NK-92 (cell line): ENCODE measurements around the gene ABCC8.

Experiments
- DNase-seq: peaks from one replicate; lab custom pipeline; 2025; ENCODE audit not compliant: unreplicated experiment; lab: John Stamatoyannopoulos, UW

The ABCC8 gene

DNA sequence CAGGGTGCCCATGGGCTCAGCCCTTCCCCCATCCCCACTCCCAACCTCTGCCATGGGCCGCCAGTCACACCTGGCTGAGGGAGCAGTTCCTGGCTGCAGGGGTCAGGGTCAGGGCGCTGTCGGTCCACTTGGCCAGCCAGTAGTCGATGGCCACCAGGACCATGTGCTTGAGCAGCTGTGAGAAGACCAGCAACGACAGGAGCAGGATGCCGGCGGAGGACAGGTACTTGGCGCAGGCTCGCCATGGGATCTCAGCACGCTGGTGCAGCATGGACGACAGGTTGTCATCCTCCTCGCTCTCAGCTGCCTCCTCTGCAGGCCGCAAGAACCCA, 69.9 kb downstream of the ABCC8 start:
- DNase-seq: no peak

DNA sequence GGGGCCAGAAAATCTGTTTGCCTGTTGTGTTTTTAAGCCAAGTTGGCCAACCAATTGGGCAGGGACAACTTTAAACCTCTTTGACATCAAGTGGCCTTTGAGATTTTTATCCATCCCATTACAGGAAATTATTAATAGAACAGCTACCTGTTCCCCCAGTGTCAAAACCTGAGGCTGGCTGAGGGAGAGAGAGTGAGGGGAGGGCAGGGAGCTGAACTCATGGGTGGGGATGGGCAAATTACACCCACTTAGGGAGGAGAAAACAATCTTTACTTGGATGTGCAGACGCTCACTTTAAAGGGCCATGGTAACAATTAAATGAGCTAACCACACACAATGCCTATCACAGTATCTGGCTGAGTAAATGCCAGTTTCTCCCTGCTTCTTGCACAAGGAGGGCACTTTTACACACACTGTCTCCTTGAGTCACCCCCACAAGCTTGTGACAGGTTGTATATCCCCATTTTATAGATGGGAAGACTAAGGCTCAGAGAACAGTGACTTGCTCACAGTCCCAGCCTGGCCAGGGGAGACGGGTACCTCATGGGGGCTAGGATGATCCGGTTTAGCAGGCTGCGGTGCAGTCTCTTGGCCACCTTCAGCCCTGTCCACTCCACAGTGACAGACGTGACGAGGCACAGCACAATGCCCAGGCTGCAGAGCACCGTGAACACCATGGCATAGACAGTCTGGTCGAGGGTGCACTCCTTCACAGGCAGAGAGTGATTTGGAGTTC, 70.4 kb downstream of the ABCC8 start:
- no peak for DNase-seq

DNA sequence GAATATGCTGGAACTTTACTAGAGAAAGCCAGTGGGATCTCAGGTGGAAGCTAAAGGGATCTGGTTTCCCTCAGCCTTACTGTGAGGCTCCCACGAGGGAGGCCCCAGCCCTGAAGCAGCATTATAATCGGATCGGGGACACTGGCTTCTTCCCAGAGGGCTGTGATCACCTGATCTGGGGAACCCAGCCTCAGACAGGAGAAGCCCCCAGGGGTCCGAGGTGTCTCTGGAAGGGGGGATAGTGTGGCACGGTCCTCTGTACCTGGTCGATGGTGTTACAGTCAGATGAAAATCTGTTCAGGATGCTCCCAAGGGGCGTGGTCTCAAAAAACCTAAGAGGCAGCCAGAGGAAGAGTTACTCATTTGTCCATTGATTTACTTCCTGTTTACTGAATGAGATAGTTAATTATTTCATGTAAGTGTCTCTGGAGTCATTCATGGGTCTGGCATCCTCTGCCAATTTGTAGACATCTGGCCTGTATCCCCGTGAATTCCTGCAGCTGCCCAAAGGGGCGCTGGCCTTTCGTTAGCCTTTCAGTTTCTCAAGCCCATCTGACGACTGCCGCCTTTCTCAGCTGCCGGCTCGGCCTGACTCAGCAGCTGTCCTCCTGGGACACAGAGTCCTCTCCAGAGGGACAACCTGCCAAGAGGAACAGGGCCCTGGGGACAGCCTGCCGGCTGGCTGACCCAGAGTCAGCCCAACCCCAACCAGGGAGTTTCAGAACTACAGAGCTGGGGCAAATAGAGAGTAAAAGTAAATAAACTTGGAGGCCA, 71.2 kb downstream of the ABCC8 start:
- no peak for DNase-seq

DNA sequence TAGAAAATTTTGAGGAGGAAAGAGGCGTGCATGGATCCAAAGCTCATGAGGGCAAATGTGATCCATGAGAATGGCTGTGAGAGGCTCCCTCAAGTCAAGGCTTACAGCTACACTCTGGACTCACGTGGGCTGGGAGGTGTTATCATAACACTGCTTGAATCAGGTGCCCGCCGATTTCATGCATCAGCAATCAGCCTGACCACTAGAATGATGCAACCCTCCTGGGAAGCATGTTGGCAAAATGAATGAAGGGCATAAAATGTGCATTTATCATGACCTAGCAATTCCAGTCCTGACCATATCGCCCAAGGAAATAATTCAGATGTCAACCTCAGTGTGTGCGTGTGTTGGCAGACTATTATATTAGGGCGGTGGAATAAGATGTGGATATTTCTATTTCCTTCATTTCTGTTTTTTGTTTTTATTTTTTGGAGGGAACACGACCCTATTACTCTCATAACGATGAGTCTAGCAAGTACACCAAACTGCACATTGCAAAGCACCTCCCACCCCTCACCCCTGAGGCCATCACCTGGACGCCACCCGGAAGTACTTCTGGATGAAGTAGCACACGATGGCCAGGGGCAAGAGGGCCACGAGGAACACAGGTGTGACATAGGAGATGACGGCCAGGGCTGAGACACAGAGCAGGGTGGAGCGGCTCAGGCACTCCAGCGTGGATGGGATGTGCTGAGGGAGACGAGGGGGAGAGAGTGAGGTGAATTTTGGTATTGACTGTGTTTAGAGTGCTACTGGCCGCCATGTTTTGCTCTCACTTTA, 72.5 kb downstream of the ABCC8 start:
- DNase-seq: no peak

DNA sequence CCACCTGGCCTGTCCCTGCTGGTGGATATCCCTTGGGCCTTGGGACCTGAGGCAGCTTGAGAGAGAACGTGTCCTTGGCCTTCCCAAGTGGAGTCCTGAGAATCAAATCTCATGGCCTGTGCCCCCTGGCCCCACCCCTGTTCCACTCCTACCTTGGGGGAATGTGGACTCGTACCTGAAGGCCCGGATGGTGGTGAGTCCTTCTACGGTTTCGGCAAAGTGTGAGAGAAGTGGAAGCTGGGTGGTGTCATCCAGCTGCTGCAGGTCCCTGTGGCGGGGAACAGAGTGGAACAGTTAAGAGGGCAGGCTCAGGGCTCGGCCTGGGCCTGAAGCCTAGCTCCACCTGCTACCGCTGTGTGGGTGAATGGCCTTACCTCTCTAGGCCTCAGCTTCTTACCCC, 74.2 kb downstream of the ABCC8 start:
- no peak for DNase-seq

DNA sequence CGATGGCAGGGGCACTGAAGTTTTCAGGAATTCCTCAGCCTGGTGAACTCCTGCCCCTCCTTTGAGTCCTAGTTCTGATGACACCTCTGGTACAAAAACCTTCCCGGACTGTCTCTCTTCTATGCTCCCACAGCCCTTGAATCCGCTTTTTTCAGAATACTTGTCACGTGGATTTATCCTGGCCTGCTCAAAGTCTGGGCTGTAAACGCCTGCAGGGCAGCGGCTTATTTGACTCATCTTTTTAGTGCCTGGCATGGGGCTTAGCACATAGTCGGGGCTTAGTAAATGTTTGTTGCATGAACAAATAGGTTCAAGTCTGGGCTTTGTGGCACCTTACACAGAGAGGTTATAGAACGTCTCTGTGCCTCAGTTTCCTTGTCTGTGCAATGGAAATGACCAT, 74.8 kb downstream of the ABCC8 start:
- DNase-seq: no peak

DNA sequence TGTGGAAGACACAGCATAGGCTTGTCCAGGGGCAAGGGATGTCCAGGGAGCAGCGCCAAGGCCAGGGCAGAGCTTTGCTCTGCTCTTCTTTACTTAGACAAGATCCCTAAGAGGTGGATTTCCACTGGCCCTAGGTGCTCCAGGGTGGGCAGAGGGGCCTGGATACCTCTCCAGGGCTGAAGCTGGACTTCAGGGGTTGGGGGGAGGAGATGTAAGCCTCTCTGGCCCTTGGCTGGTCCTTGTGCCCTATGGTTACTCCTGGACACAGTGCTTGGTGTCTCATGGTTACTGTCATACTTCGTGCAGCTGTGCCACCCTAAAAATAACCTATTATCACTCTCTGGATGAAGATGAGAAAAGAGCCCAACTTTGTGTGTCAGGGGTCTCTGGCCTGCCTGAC, 75.3 kb downstream of the ABCC8 start:
- no peak for DNase-seq

DNA sequence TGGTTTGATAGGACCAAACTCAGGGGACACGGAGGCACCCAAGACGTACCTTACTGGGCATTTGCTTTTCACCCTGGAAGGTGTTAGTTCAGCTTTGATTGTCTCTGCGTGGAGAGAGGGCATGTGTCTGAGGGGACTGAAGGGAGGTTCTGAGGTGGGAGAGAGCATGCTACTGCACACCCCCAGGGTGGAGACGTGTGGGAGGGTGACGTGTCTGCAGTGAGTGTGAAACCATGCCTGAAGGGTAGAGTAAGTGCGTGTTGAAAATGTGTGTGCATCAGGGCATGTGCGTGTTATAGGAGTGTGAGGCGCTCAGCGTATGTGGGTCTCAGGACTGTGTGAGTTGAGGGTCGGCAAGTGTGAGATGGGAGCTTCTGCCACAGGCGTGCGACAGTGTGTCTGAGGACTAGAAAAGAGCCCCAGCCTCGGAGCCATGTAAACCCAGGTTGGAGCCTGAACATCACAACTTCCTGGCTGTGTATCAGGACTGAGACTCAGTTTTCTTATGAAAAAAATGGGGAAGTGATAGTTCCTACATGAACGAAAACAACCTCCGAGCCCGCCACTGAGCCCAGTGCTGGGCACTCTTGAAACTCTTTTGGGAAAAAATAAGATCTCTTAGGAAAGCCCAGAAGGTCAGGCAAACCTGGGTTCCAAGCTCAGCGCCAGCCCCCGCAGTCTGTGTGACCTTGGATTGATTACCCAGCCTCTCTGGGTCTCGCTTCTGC, 76.4 kb downstream of the ABCC8 start:
- no peak for DNase-seq

DNA sequence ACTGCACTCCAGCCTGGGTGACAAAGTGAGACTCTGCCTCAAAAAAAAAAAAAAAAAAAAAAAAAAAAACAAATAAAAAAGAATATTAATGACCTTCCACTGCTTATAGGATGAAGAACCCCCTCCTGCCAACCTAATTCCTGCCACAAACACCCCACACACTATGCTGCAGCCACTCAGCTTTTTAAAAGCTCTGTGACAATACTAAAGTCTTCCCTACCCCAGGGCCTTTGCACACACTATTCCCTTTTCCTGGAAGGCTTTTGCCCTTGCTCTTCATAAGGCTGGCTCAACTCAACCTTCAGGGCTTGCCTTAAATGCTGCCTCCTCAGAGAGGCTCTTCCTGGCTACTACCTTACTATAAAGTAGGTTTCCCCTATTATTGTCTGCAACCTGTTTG, 77.4 kb downstream of the ABCC8 start:
- no peak for DNase-seq

DNA sequence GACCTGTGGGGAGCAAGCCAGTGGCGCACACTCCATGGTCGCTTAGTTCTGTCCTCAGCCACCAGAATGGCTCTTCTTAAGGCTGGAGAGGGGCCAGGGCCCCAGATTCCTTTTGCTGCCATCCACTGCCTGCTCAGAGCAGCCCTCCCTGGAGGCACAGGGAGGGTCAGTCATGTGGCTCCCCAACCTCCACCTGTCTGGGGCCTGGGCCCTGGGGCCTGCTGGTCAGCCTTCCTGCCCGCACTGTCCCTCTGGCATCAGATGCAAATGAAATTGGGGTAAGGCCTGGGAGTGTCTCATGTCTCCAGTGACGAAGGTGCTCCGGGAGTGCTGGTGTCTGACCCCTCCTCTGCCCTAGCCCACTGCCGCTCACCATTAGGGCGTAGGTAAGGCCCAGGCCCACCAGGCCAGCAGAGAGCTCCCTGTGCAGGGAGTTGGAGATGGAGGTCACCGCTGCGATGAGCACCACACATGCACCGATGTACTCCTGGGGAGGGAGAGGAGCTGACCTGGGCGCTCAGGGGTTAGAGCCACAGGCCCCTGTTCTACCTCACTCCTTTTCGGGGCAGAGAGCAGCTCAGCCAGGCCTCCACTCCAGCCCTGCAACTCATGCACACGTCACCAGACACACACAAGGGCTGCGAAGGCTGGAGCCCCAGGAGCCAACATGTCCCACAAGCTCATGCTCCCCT, 79.2 kb downstream of the ABCC8 start:
- DNase-seq: no peak

DNA sequence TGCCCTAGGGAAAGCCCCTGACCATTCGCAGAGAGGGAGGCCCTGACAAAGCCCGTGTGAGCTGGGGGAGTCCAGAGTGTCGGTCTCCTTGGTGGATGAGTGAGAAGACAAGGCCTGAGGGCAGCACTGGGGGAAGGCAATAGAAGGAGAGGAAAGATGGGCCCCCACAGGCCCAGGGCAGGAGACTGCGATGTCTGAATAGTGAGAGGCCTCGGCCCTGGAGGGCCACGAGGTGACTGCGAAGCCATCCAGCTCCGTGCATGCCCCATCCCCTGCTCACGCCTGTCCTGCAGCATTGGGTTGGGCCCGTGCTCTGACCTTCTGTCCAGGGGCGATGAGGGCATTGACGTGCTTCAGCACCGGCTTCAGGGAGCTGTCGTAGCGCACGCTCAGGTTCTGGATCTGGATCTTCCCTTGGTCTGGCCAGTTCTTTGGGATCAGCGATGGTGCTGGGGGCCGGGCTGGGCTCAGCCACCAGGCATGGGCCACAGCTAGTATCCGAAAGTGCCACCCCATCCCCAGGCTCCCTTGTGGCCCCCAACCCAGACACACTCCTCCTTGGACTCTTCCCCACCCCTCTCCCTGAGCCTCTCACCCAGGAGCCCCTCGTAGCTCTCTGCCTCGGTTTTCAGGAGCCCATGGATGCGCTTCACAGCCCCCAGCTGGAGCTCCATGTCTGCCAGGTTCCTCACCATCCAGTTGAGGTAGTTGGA, 79.9 kb downstream of the ABCC8 start:
- DNase-seq: no peak

DNA sequence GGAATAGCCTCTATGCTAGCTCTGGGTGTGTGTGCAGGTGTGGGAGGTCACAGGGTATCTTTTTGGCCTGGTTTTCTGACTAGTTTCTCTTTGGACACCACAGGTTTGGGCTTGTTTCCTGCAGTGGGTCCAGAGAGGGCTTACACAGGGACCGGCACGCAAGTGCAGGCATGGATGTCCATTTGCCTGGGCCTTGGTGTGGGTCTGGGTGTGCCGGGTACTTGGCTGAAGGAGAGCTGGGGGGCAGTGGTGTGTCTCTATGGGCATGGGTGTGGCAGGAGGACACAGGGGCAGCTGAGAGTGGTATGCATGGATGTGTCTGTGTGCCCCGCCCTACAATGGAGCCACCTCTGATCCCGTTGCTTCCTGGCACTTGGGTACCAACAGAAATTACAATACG, 80.7 kb downstream of the ABCC8 start:
- no peak for DNase-seq

DNA sequence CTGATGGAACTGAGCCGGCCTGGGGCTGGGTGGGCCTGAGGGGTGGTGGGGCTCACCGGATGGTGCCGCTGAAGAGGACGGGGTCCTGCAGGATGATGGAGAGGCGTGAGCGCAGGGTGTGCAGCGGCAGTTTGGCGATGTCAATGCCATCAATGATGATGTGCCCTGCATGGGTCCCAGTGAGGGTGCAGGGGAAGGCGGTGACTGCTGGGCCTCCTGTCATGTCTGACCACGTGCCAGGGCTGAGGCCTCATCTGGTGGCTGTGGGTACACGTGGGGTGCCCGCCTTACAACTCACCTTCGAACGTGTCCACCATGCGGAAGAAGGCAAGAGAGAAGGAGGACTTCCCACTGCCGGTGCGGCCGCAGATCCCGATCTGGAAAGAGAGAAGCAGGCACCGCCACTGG, 81.1 kb downstream of the ABCC8 start:
- no peak for DNase-seq

DNA sequence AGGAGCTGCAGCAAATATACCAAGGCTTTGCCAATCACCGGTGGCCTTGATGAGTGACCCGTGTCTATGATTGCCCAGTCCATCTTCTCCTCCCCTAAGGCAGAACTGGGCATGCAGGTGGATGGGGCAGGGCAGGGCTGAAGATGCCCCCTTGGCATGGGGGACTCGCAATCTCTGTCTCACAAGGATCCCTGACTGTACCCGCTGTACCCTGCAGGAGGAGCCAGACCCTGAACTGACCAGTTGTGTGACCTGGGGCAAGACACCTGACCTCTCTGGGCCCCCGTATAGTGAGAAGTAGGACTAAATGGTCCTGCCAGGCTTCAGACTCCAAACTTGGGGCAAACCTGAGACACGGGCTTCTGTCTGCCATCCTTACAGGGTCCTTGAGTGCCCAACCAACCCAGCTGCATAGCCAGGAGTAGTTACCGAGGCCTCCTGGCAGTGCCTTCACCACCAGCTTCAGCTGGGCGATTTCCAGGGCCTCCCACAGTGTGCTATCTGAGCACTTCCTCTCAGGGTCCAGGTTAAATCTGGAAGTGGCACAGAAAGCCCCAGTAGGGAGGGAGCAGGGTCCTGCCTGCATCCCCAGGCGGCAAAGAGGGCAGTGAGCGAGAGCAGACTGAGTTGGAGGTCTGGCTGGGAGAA, 81.8 kb downstream of the ABCC8 start:
- DNase-seq: no peak

DNA sequence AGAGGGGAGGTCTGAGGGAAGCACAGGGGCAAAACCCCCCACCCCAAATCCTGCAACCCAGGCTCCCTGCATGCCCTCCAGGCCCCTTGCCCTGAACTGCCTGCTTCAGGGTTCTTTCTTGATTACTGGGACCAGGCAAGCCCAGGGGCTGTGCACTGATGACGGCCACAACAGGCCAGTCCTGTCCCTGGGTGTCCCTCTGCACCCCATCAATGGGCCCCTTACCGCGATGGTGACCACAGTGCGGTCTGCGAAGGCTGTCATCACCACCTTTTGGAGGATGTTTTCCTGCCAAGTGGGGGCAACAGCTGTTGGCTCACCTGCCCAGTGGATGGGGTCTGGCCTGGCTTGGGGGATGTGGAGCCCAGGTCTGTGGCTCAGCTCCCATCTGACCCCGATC, 83.2 kb downstream of the ABCC8 start:
- no peak for DNase-seq

DNA sequence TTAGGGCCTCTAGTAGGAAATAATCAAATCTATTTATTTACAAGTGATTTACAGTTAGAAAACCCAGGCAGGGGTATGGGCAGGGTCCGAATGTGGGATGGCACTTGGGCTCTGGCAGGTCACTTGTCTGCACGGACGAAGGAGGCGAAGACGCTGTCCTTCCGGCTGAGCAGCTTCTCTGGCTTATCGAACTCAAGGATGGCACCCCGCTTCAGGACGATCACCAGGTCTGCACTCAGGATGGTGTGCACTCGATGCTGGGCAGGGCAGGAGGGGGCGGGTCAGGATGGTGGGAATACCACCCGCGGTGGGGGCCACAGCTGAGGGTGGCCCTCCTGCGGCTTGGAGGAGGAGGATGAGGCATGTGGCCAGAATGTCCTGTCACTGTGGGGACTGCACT, 83.8 kb downstream of the ABCC8 start:
- DNase-seq: no peak

DNA sequence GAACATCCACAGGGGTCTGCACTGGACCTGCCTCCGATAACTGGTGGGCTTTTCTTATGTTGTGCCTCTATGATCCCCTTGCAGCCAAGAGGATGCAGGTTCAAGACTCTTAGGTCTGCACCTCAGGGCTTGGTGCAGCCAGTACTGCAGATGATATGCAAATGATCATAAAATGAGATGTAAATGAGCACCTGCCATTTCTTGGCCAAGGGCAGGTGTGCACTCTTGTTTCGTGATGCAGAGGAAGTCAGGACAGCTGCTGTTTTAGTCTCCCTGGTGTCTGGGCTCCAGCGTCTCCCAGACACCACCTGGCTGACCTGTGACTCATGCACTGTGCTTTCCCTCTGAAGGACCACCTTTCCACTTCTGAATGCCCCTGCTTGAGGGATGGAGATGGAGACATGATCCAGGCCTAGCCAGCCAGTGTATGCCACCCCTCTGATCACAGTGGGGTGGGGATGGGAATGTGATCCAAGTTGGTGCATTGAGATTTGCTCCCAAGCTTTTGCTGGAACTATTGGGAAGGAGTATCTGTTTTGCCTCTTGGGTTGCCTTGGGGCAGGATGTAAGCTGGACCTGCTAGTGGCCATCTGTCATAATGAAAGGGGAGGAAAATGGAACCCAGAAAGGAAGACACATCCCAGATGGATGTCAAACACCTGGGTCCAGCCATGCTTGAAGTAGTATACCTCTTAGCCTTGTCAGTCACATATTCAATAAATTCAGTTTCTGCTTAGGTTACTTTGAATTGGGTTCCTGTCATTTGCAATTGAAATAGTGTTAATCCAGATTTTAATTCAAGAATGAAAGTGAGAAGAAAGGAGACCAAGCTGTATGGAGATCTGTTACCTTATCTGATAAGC, 84.9 kb downstream of the ABCC8 start:
- DNase-seq: no peak

DNA sequence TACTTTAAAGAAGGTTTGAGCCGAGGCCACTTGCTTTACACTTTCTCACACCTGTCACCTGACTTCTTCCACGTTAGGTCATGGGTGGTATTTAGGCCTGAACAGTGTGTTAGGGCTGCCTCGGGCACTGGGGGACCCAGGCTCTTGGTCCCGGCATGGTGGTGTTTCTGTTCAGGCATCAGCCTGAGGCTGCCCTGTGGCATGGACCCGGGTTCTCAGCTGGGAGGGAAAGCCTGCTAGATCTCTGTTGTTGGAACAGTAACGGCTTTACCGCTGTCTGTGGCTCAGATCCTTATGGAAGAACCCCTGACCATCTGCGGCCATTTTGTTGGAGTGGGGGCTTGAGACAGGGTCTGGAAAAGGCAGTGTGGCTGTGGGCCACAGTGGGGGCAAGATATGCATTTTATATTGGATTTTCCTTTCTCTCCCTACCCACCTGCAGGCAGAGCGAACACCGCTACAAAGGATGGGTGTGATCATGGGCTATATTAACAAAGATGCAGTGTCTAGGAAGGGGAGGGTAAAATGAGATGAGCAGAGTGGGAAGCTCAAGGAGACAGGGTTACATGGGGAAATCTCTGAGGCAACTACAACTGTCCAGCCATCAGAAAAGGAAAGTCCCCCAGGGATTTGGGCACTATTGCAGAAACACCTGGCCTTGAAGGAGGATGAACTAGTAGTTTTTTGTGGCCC, 86.5 kb downstream of the ABCC8 start:
- DNase-seq: no peak
